Measurements from ENCODE around the gene PRR15L.

- TF ChIP-seq CTCF (IDR thresholded peaks at IDR 0.05; ENCODE audit: control extremely low read depth in 1 of 3, insufficient read depth in 1 of 3, low read depth in 1 of 3, low read length in 3 of 3) (peak; percentile 91 to 96 (median 94)), POLR2AphosphoS5 (IDR thresholded peaks at IDR 0.05; ENCODE audit: low read depth, low read length) (no peak), POLR2A (IDR thresholded peaks at IDR 0.05; ENCODE audit: control extremely low read depth in 1 of 2, low read depth in 2 of 2, low read length in 2 of 2) (no peak), KDM4A (IDR thresholded peaks at IDR 0.05; ENCODE audit: low read depth, low read length, severe bottlenecking) (no peak), EZH2 (IDR thresholded peaks at IDR 0.05; ENCODE audit: low read depth, low read length, severe bottlenecking) (no peak)
Measured at GRCh38 chr17:47978324-47978723, 20.6 kb upstream of the PRR15L start.

Measured in H1 (cell line).